ENCODE measurements around the gene CFAP46.

DNA sequence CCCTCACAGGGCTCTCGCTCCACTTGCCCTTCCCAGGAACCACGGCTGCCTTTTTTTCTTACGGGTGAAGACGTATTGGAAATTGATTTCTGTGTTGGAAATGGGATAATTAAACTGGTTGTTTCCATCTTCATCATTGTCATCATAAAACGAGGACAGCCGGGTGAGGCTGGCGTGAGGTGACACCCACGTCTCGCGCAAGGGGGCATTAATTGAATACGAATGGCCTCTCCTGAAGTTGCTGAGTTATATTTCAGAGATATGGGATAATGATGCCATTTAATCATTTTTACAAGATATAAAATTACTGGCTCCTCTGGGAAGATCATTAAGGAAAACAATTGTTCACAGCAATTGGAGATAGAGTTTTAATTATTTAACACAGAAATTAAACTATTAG lies 138.1 kb downstream of the CFAP46 start:
- TF ChIP-seq YY1 (IDR thresholded peaks at IDR 0.05; ENCODE audit: insufficient read depth, insufficient read length) = no peak
- TF ChIP-seq ZNF274 (IDR thresholded peaks at IDR 0.05; ENCODE audit: low read depth, low read length) = no peak
- no peak for TF ChIP-seq SUZ12 (IDR thresholded peaks at IDR 0.05; ENCODE audit: extremely low read depth, insufficient read depth, insufficient read length)
